ENCODE results near the gene NDUFS2. TPM values are rescaled to one million over a fixed set of nuclear protein-coding genes. Genes with fewer than 3 reads are reported as not detected.

NDUFS2 gene
- total and polyA plus RNA-seq, 9 of the 15 experiments (the other 6 are each of a cell fraction or from before 2014, with no cell fraction given): 70.0 to 176 (median 141) TPM

GRCh38 chr1:161223805-161224694 is 21.9 kb downstream of the NDUFS2 start:
- intact Hi-C loops (cut with micrococcal nuclease): loop anchor here (2.0 kb wide), 1 partner anchor 31 kb away; no protein-coding TSS in a partner anchor
- POLR2A ChIA-PET: interaction anchor here (1.1 to 2.0 kb wide), 2 partner anchors 11 to 16 kb away, joined by 4 to 8 read pairs; no protein-coding TSS in a partner anchor
- WGBS (ENCODE audit: insufficient coverage, low coverage, missing lambda C conversion rate): 70% methylated on average over 7 of the region's 7 CpGs
- FAIRE-seq: no peak
- H3K36me3 ChIP-seq (ENCODE audit: control insufficient read depth, insufficient read depth, low read length): peaks cover 15% of the 10 kb centered on the region
- CTCF ChIA-PET (ENCODE audit: low intra/inter-chr PET ratio): interaction anchor here (0.7 to 1.1 kb wide), 2 partner anchors 15 to 258 kb away, joined by 3 to 4 read pairs; no protein-coding TSS in a partner anchor
- H3K4me3 ChIP-seq: no peak overlapping the region
- H3K27ac ChIP-seq (ENCODE audit: extremely low read depth, low read depth, low read length): no peak overlapping the region
- H3K79me2 ChIP-seq (ENCODE audit: control insufficient read depth, insufficient read depth, low read length): peaks cover 19% of the 10 kb centered on the region
- H3K9ac ChIP-seq (ENCODE audit: insufficient read depth in 1 of 2, low read depth in 2 of 2, low read length in 2 of 2): no peak overlapping the region
- DNase-seq (ENCODE audit: extremely low read depth in 1 of 4, low spot score in 3 of 4): peak in 2 of 4 experiments; percentile 43
- no peaks in the 10 kb centered on the region for H3K9me1 ChIP-seq (ENCODE audit: control insufficient read depth, insufficient read depth, low read length)
- H4K20me1 ChIP-seq (replicated peaks; ENCODE audit: control insufficient read depth, insufficient read depth, low read length): no peaks in the 10 kb centered on the region
- peaks cover 15 to 23% of the 10 kb centered on the region in 2 experiments; a peak in 4 of 5 replicates for H3K4me1 ChIP-seq (replicated peaks in 1 of 2; ENCODE audit: control insufficient read depth in 2 of 2, insufficient read depth in 2 of 2, low read length in 2 of 2)
- no peak overlapping the region for H3K4me2 ChIP-seq (ENCODE audit: insufficient read depth, low read length)
- ATAC-seq: no peak
- no peaks in the 10 kb centered on the region for H3K9me3 ChIP-seq (replicated peaks; ENCODE audit: control insufficient read depth, insufficient read depth, low read depth, low read length)
- no peaks in the 10 kb centered on the region for H3K27me3 ChIP-seq (ENCODE audit: control insufficient read depth in 2 of 2, insufficient read depth in 2 of 2, low read length in 2 of 2)
- H2AFZ ChIP-seq (ENCODE audit: low read depth, low read length): no peak overlapping the region
- in situ Hi-C loops (cut with MboI): no loop called here
- no TSS peak for BruUV-seq (replicated peaks)
- TF ChIP-seq ATF6 (CRISPR knock-in tag; IDR thresholded peaks at IDR 0.05): no peak
- TF ChIP-seq CHD2 (IDR thresholded peaks at IDR 0.05; ENCODE audit: low read depth, low read length): no peak
- TF ChIP-seq NFYB (IDR thresholded peaks at IDR 0.05; ENCODE audit: extremely low read depth, insufficient read length): no peak
- no peak for TF ChIP-seq TEAD1 (CRISPR knock-in tag; IDR thresholded peaks at IDR 0.05)
- 0 out of 2 replicates have a peak, but pooled peaks have one; percentile 21 for TF ChIP-seq FOSL1 (tag; conservative IDR thresholded peaks at IDR 0.05)
- no peak for TF ChIP-seq SIN3A (IDR thresholded peaks at IDR 0.05; ENCODE audit: borderline replicate concordance in 2 of 2, control insufficient read depth in 1 of 2, low read depth in 2 of 2, low read length in 2 of 2)
- no peak for TF ChIP-seq EP300 (IDR thresholded peaks at IDR 0.05; ENCODE audit: low read length)
- peak in 1 of 2 experiments; percentile 72; a peak in 2 of 4 replicates for TF ChIP-seq KDM1A (IDR thresholded peaks at IDR 0.05)
- no peak for TF ChIP-seq BCL6 (CRISPR knock-in tag; IDR thresholded peaks at IDR 0.05)
- no peak for TF ChIP-seq NKRF (IDR thresholded peaks at IDR 0.05; ENCODE audit: borderline replicate concordance)
- no peak for TF ChIP-seq THAP12 (CRISPR knock-in tag; IDR thresholded peaks at IDR 0.05)
